Measurements from ENCODE around the gene VAT1L.

- TF ChIP-seq EZH2phosphoT487 (IDR thresholded peaks at IDR 0.05; ENCODE audit: insufficient read depth, low read depth) = no peak
- no peak for TF ChIP-seq EZH2 (IDR thresholded peaks at IDR 0.05; ENCODE audit: insufficient read depth, poor library complexity, severe bottlenecking)
These were observed 26.1 kb upstream of the VAT1L start for GRCh38 chr16:77762262-77762661.
